HG02642 (cell line): ENCODE results near the gene USP3.

Experiments used
- ATAC-seq: cut with Tn5 transposase; IDR thresholded peaks from one replicate; pipeline ENCODE4 v1.9.1; 2021; ENCODE audit warnings: mild to moderate bottlenecking; ENCODE audit not compliant: unreplicated experiment, poor library complexity

USP3 gene

DNA sequence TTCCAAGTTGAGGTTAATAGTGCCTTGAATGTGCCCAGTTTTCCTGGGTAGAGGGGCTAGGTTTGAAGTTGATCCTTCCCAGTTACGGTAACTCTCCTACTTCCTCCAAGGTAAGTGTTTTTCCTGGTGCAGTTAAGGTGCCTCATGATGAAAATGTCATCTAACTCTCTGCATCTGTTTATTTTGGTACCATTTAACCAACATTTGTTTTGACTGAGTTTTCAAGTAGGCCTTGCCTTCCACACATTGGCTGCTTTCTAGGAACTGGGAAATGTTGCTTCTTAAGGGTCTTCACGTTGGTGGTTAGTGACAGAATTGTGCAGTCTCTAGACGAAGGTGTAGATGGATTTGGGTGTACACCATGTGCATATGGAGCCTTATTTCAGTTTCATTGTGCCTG is 31.3 kb downstream of the USP3 start:
- ATAC-seq: no peak

- ATAC-seq: no peak
Measured at GRCh38 chr15:63538876-63539275, 34.5 kb downstream of the USP3 start.

DNA sequence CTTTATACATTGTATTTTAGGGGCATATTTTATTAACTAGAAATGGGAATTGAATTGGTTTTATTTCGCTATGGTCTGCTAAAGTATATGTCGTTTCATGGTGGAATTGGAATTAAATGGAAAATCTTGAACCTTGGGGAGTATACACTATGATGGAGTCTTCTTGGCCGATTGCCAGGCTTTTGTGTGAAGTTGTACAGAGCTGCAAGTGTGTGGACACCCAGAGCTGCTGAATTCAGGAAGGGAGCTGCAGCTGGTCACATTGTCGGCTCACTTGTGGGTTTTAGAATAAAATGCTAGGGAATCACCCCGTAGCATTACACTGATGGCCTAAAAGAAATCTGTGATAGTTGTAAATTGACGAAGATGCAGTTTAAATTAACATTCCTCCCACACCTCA is 35.1 kb downstream of the USP3 start:
- no peak for ATAC-seq

DNA sequence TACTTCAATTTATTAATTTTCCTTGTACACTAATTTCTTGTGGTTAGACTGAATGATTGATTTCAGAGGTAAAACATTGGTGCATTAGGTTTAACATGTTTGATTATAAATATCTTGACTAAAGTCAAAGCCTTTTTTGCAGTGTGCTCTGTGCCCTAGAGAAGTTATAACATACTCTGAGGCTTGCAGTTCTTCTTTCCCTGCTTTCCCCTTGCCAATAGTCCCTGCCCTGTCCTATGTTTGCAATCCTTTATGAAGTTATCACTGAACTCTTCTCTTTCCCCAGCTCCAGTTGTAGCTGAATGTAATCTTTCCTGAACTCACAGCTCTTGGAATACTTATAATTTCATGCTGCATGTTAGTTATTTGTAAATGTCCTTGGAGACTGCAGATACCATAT is 35.6 kb downstream of the USP3 start:
- ATAC-seq: no peak

GRCh38 chr15:63540449-63540848 is 36.1 kb downstream of the USP3 start:
- ATAC-seq: no peak

DNA sequence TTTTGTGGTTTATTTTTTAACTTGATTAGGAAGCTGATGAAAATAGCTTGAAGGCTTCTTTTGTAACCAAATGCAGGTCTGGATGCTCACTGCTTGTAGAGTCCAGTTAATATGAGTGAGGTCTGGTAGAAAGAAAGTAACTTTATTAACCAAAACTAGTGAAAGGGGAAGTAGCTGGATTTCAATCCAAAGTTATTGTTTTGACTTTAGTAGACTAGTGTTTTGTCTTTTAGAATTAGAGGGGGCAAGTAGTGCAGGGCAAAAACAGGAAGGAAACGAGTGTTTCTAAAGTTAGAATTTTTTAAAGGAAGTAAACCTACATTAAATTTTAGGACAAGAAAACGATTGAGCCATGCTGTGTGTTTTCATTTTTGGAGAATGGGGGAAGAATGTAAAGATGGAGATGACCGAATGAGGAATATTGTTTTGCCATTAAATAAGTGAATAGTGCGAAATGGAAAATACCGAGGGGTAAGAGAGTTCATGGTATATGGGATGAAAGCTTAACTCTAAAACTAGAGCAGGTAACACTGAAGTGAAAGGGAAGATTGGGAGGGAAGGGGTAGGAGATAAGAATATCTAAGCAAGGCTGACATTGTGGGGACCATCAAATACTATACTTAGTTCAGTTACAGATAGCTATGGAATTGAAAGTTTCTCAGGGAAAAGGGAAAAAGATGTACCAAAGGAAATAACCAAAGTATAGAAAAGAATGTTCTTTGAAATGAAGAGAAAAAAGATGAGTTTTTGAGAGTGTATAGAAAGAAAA is 40.0 kb downstream of the USP3 start:
- ATAC-seq: no peak

GRCh38 chr15:63545520-63545919 is 41.1 kb downstream of the USP3 start:
- no peak for ATAC-seq

GRCh38 chr15:63551400-63551799 is 47.0 kb downstream of the USP3 start:
- ATAC-seq: no peak

GRCh38 chr15:63553388-63553791 is 49.0 kb downstream of the USP3 start:
- ATAC-seq: no peak

DNA sequence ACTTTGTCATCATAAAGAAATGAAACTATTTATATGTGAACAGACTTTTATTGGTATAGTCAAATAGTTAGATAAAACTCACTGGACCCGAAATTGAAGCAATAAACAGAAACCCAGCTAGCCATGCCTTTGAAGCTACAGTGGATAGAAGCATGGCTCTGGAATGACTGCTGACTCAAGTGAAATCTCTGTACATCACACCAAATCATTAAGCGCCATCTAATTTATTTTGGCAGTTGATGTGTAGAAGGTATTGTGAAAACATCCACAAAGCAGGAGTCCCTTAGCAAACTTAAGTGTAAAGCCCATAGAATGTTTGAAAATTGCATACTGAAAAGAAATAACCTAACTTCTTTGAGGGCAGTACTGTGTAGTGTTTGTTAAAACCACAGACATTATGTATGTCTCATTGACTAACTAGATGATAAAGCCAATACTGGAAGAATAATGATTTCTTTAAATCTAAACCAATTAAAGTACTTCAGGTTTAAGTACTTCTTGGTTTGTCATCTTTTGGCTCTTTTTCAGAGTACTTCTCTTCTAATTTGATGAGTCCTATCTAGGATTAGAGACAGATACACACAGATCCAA is 50.0 kb downstream of the USP3 start:
- ATAC-seq: no peak

DNA sequence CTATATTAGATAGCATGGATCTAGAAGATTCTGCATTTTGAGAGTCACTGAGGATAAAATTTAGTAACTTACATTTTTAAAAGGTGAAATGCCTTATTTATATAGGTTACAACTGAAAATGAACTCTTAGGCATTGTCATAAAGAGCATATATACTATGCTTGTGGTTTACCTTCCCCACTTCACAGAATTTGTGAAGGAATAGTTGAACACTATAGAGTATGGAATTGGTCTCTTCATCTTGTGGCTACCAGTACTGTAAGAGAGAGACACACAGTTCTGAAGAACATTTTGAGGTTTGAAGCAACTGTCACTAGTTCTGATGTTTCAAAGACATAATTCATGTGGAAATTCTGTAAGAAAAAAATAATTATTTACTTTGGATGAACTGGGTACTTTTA is 51.1 kb downstream of the USP3 start:
- no peak for ATAC-seq

- no peak for ATAC-seq
Measured at GRCh38 chr15:63556246-63556645, 51.9 kb downstream of the USP3 start.

GRCh38 chr15:63556736-63557135 is 52.3 kb downstream of the USP3 start:
- no peak for ATAC-seq

DNA sequence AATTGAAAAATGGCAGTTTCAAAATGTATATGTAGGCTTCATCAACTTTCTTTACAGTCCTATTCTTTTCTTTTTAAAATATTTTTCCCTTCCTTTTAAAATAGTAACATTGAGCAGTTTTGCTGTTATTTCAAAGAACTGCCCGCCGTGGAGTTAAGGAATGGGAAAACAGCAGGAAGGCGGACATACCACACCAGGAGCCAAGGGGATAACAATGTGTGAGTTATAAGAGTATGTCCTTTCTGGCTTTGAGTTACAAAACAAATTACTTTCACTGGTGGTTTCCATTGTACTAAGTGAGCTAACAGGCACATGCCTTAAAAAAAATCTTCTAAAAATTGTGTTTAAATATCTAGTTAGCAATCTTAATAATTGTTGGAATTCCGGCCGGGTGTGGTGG is 55.4 kb downstream of the USP3 start:
- no peak for ATAC-seq

DNA sequence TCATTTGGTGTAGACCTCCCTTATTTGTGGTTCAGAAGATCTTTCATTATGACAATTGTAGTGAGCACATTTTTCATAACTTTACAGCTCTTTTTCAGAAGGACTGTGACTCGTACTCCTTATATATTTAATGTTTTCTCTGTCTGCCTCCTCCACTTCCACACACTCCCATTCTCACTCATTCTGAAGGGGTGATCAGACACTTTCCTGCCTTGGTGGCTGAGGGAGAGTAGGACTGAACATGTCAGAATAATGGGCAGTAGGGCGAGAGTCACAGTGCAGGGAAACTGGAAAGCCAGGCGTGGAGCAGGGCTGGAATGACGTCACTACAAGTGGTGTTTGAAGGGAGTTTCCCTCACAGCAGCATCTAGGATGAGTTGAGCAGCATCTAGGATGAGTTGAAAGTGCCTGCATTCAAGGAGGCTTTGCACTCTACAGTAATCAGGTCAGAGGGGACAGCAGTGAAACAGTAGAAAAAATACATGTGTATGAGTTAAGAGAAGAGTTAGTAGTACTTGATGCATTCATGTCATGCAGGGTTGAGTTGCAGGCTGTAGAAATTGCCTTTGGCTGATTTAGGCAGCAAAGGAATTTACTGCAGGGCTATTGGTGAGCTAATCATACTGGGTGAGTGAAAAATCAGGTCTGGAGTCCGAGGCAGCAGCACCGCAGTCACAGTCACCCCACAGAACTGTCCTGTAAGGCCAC is 56.5 kb downstream of the USP3 start:
- ATAC-seq: no peak

DNA sequence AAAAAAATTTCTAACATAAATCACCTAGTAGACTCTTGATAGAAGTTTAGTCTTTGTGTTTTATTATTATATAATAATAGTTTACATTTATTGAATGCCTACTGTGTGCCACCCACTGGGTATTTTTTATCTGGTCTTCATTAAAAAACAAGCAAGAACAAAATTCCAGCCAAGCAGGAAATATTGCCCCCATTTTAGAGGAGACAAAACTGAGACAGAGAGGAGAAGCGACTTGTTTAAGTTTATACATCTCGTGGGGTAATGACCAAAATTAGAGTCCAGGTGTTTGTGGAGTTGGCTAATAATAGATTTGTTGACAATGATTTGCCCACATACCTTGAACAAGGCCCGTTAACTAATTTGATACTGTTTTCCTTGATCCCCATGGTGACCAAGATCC is 59.7 kb downstream of the USP3 start:
- no peak for ATAC-seq

DNA sequence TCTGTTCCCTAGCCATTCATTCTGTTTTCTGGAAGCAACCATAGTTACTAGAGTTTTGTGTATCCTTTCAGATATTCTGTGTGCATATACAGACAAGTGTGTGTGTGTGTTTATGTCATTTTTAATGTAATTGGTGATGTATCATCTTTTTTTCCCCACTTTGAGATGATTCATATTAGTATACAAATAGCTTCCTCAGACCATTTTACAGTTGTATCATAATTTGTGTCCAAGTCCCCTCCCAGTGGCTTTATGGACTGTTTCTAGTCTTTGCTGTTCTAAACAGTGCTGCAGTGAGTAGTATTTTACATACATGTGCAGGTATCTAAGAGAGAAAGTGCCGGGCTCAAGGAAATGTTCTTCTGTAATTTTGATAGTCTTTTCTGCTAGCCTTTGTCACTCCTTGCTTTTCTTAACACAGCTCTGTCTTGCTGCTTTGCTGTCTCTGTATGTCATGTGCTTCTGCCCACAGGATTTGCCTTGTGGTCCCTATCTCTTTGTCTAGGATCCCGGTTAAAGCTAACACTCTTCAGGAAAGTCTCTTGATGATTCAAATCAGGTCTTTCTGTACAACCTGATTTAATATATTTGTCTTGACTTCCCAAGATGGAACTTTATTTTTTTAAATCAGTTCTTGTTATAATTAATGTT is 61.3 kb downstream of the USP3 start:
- no peak for ATAC-seq

- no peak for ATAC-seq
Measured at GRCh38 chr15:63572749-63573464, 68.5 kb downstream of the USP3 start.

GRCh38 chr15:63573533-63573932 is 69.1 kb downstream of the USP3 start:
- ATAC-seq: no peak

GRCh38 chr15:63575312-63575711 is 70.9 kb downstream of the USP3 start:
- no peak for ATAC-seq

DNA sequence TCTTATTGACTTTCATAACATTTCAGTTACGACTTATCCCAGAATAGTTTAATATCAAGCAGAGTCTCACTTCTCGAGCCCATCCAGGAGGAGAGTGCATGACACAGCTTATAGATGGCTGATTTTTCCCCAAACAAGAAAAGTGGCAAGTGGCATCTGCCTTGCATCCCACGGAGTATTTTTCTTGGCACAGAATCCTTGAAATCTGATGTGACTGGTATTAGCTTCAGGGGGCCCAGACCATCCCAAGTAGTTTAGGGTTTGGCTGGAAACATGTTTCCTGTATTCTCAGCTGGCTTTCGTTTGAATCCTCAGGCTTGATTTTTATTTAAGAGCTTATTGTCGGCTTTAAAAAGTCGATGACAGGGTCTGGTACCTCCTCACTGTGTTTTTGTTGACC is 72.0 kb downstream of the USP3 start:
- ATAC-seq: no peak
